Endodermal cell (in vitro differentiated cells): ENCODE results near the gene STK39. TPM values are rescaled to one million over a fixed set of nuclear protein-coding genes. Genes with fewer than 3 reads are reported as not detected.
A peak's percentile ranks its signal among the peaks of the same experiment; 100 is the strongest.

Experiments used
- DNase-seq: peaks from one replicate; pipeline ENCODE4 v3.0.0-alpha.2; 2017
- H3K27ac ChIP-seq: 2 replicates; pipeline ENCODE4 v1.5.1; 2013; ENCODE audit warnings: mild to moderate bottlenecking, low read depth, low read length, moderate library complexity
- H3K27me3 ChIP-seq: 2 replicates; pipeline ENCODE4 v1.6.1; 2013; ENCODE audit warnings: mild to moderate bottlenecking, low read length, moderate library complexity; ENCODE audit not compliant: insufficient read depth, control insufficient read depth, poor library complexity, severe bottlenecking
- H3K36me3 ChIP-seq: 2 replicates; pipeline ENCODE4 v1.7.0; 2013; ENCODE audit warnings: mild to moderate bottlenecking, low read length, moderate library complexity; ENCODE audit not compliant: control insufficient read depth, insufficient read depth
- H3K4me1 ChIP-seq: one replicate; pipeline ENCODE4 v1.7.0; 2013; ENCODE audit warnings: low read length; ENCODE audit not compliant: control insufficient read depth, insufficient read depth
- H3K4me3 ChIP-seq: 2 replicates; pipeline ENCODE4 v1.5.1; 2013; ENCODE audit warnings: mild to moderate bottlenecking, low read length, moderate library complexity
- H3K9ac ChIP-seq: 2 replicates; pipeline ENCODE4 v1.6.1; 2013; ENCODE audit warnings: mild to moderate bottlenecking, low read length, moderate library complexity; ENCODE audit not compliant: poor library complexity, severe bottlenecking; ENCODE audit errors: extremely low read depth
- H3K9me3 ChIP-seq: 2 replicates; pipeline ENCODE4 v1.6.1; 2013; ENCODE audit warnings: mild to moderate bottlenecking, low read length, moderate library complexity; ENCODE audit not compliant: control insufficient read depth
- H3K27ac Mint-ChIP-seq: 2 replicates; pipeline ENCODE4 v1.8.0; 2020; ENCODE audit warnings: mixed read lengths
- H3K27me3 Mint-ChIP-seq: 2 replicates; pipeline ENCODE4 v1.8.0; 2021; ENCODE audit warnings: mild to moderate bottlenecking, mixed read lengths; ENCODE audit not compliant: insufficient read depth
- H3K36me3 Mint-ChIP-seq: 2 replicates; pipeline ENCODE4 v1.8.0; 2020; ENCODE audit warnings: low read depth, mixed read lengths
- H3K4me1 Mint-ChIP-seq: 2 replicates; pipeline ENCODE4 v1.8.0; 2020; ENCODE audit warnings: mixed read lengths
- H3K4me3 Mint-ChIP-seq: 2 replicates; pipeline ENCODE4 v1.8.0; 2020; ENCODE audit warnings: mild to moderate bottlenecking, moderate library complexity, mixed read lengths
- H3K9me3 Mint-ChIP-seq: 2 replicates; pipeline ENCODE4 v1.8.0; 2020; ENCODE audit warnings: mild to moderate bottlenecking, mixed read lengths
- CTCF ChIP-seq: fragments of 200-600 bp; sonication (generic); conservative IDR thresholded peaks from 2 replicates; pipeline ENCODE4 v1.5.0; 2021; ENCODE audit warnings: antibody characterized with exemption, mild to moderate bottlenecking
- WGBS, 2 experiments: methylation state at CpG; one replicate each; pipeline versions ENCODE4 v1.1.5 to v1.1.7; 2013; ENCODE audit warnings: missing lambda C conversion rate in 2 of 2, mixed read lengths in 1 of 2; ENCODE audit not compliant: insufficient coverage in 1 of 2, insufficient read length in 1 of 2; 5-methylcytosine and 5-hydroxymethylcytosine counted together
- total RNA-seq, 2 donors: library from RNA; stranded (reverse); fragmentation: NEBNext Ultra II Directional in 1 of 2; extraction: Animal tissue kit (Norgen Biotek cat#: 25700) in 1 of 2; gene quantifications; 2 replicates in 1 of 2; 3 replicates in 1 of 2; pipeline ENCODE4 v1.2.1, GENCODE V29; 2021

Gene STK39
- total RNA-seq, 2 donors from 2014 or later, result 22.3 to 31.5 TPM

GRCh38 chr2:168118733-168119514 lies 128.5 kb downstream of the STK39 start:
- Histone ChIP-seq H3K9me3 (peaks cover 7% of the 10 kb centered on the region), H3K27me3 (no peaks in the 10 kb centered on the region), H3K9ac (no peak overlapping the region), H3K27ac (no peak overlapping the region), H3K36me3 (peaks cover 17% of the 10 kb centered on the region), H3K4me3 (no peak overlapping the region), H3K4me1 (no peaks in the 10 kb centered on the region)
- H3K9me3 Mint-ChIP-seq, result no peaks in the 10 kb centered on the region
- TF ChIP-seq CTCF, result peak; percentile 87
- WGBS, 2 experiments, result 61 to 76% methylated on average over 6 to 10 of the region's 10 CpGs
- no peaks in the 10 kb centered on the region for H3K27me3 Mint-ChIP-seq
- peaks cover 16% of the 10 kb centered on the region for H3K36me3 Mint-ChIP-seq
- peak; percentile 59 for DNase-seq
- H3K4me1 Mint-ChIP-seq, result no peaks in the 10 kb centered on the region
- no peak overlapping the region for H3K4me3 Mint-ChIP-seq
- no peak overlapping the region for H3K27ac Mint-ChIP-seq

- DNase-seq, result peak; percentile 77
- Mint-ChIP-seq H3K9me3 (no peaks in the 10 kb centered on the region), H3K36me3 (peaks cover 18% of the 10 kb centered on the region), H3K27me3 (no peaks in the 10 kb centered on the region), H3K27ac (no peak overlapping the region), H3K4me1 (no peaks in the 10 kb centered on the region), H3K4me3 (no peak overlapping the region)
- whole genome bisulfite sequencing, 2 experiments, result 38 to 41% methylated on average over 1 to 2 of the region's 2 CpGs
- H3K9me3 ChIP-seq, result no peaks in the 10 kb centered on the region
- no peaks in the 10 kb centered on the region for H3K27me3 ChIP-seq
- no peak overlapping the region for H3K27ac ChIP-seq
- H3K4me3 ChIP-seq, result no peak overlapping the region
- no peaks in the 10 kb centered on the region for H3K4me1 ChIP-seq
- peaks cover 3% of the 10 kb centered on the region for H3K36me3 ChIP-seq
- no peak overlapping the region for H3K9ac ChIP-seq
- peak; percentile 68 for TF ChIP-seq CTCF
Observed at GRCh38 chr2:168116448-168116847, 130.9 kb downstream of the STK39 start.

- 94 to 100% methylated on average over 6 to 7 of the region's 7 CpGs for WGBS, 2 experiments
- Mint-ChIP-seq H3K27me3 (no peaks in the 10 kb centered on the region), H3K4me1 (no peaks in the 10 kb centered on the region), H3K36me3 (peaks cover 18% of the 10 kb centered on the region), H3K4me3 (no peak overlapping the region), H3K9me3 (no peaks in the 10 kb centered on the region), H3K27ac (no peak overlapping the region)
- Histone ChIP-seq H3K9ac (no peak overlapping the region), H3K4me1 (no peaks in the 10 kb centered on the region), H3K9me3 (no peaks in the 10 kb centered on the region), H3K36me3 (peaks cover 3% of the 10 kb centered on the region), H3K27ac (no peak overlapping the region), H3K4me3 (no peak overlapping the region), H3K27me3 (no peaks in the 10 kb centered on the region)
- no peak for DNase-seq
- TF ChIP-seq CTCF, result no peak
Observed at GRCh38 chr2:168114619-168115018, 132.8 kb downstream of the STK39 start.
